CD4-positive, alpha-beta T cell treated with Interleukin-17A for 4 hours (primary cell): ENCODE measurements around the gene OTULIN.

Experiments
- DNase-seq: peaks from one replicate; pipeline ENCODE4 v3.0.0-alpha.2; 2020; ENCODE audit warnings: mixed read lengths

The OTULIN gene

GRCh38 chr5:14723701-14724132 is 59.2 kb downstream of the OTULIN start:
- no peak for DNase-seq

DNA sequence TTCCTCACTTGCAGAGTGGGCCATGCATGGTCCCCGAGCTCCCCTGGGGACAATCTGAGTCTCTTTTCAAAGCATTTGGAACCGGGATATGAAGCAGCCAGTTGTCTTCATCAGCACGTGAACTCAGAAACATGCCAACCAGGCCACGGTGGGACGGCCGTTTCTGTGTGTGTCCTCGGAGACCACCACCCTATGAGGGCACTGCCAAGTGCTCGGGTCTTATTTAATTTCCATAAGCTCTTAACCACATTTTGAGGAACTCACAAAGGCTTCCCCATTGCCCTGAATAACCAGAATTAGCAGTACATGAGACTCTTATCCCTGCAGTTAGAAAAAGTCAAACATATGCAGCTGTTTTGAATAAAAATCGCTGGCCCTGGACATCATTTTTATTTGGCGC is 60.1 kb downstream of the OTULIN start:
- no peak for DNase-seq

- no peak for DNase-seq
Measured at GRCh38 chr5:14726066-14726838, 61.7 kb downstream of the OTULIN start.

GRCh38 chr5:14727428-14727865 is 62.9 kb downstream of the OTULIN start:
- peak; percentile 88 for DNase-seq

DNA sequence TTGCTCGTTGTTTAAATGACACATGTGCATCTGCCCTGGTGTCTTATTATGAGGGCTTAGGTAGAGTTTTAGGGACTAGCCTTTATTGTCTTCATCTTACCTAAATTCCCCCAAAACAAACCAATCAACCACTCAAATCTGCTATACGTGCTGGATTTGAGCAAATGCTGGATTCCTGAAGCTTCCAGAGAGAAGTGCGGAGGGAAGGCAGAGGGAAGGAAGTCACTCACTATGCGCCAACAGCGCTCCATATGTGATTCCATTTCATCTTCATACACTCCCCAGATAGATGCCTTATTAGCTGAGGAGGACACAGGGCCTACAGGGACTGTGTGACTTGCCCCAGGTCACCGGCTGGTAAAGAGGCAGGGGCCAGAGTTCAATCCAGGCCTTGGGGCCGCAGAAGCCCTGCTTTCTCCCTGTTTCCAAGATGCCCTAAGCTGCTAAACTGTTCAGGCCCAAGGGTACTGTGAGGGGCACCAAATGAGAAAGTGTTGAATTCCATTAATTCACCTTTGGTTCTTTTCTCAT is 63.5 kb downstream of the OTULIN start:
- DNase-seq = no peak

DNA sequence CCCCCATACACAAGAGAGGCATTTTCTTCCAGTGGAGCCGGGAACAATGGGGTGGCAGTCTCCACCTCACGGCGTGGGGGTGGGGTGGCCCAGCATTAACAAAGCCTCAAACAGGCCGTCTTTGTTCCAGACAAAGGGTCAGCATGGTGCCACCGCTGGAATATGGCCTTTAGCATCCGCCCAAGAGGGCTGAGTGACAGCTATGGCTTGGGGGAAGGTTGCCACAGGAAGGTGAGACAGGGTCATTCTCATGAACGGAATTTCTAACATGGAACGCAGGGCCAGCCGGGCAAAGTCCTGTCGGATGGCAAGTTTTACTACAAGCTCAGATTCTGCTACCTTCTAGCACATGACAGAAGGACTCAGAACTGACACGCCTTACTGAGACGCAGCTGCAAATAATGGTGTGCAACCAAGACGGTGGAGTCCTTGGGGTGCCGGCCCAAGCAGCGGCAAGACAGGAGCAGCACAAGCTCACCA is 64.0 kb downstream of the OTULIN start:
- no peak for DNase-seq

- DNase-seq = no peak
Measured at GRCh38 chr5:14729448-14730385, 65.2 kb downstream of the OTULIN start.

GRCh38 chr5:14730466-14730865 is 65.9 kb downstream of the OTULIN start:
- DNase-seq = no peak

DNA sequence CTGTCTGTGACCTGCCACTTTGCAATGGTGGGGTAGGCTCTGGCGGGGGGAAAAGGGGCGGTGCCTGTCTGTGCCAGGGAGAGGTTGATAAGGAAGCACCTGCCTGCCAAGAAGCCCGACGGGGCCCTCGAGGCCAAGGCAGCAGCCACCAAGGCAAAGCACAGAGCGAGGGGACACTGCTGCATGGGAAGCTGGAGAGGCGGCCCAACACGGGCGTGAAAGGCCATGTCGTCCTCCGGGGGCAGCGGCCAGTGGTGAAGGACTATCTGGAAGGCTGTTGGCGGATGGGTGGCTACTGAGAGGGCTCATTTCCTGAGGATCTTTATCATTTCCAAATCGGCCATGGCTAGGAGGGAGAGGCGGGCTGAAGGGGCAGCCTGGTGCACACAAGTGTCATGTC is 66.4 kb downstream of the OTULIN start:
- no peak for DNase-seq

- no peak for DNase-seq
Measured at GRCh38 chr5:14732991-14733390, 68.5 kb downstream of the OTULIN start.

DNA sequence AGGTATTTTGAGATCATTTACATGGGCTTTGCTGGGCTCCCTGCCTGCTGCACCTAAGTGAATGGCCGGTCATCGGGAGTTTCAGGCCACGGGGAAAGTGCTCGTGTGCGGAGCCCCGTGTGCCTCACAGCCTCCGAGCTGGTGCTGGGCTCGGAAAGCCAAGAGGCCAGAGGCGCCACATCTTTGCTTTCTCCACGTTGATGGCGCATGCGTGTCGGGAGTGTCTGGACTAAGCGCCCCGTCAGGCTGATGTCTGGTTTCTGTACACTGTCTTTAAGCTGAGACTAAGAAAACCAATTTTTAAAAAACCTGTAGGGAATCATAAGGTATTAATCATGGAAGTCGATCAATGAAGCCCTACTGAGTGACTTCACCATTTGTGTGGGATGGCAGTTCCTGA is 69.1 kb downstream of the OTULIN start:
- no peak for DNase-seq

- no peak for DNase-seq
Measured at GRCh38 chr5:14734396-14734795, 69.9 kb downstream of the OTULIN start.

- DNase-seq = no peak
Measured at GRCh38 chr5:14735944-14736343, 71.4 kb downstream of the OTULIN start.

- no peak for DNase-seq
Measured at GRCh38 chr5:14737291-14737690, 72.8 kb downstream of the OTULIN start.

DNA sequence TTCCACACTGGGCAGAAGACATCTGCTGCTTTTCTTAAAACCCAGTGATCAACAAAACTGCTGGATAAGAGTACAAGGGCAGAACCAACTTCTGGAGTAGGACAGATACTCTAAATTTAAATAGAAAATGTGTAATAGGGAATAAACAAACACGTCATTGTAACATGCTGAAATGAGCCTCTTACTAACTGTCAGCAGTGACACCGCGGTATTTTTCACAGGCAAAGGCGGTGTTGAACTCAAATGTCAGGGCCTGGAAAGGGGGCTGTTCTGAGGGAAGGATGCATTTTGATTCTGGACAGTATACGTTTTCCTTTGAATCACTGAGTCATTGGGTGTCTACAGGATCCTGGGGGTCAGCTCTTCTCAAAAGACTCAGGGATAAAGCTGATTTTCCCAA is 73.5 kb downstream of the OTULIN start:
- DNase-seq = no peak

- no peak for DNase-seq
Measured at GRCh38 chr5:14739538-14739937, 75.0 kb downstream of the OTULIN start.

DNA sequence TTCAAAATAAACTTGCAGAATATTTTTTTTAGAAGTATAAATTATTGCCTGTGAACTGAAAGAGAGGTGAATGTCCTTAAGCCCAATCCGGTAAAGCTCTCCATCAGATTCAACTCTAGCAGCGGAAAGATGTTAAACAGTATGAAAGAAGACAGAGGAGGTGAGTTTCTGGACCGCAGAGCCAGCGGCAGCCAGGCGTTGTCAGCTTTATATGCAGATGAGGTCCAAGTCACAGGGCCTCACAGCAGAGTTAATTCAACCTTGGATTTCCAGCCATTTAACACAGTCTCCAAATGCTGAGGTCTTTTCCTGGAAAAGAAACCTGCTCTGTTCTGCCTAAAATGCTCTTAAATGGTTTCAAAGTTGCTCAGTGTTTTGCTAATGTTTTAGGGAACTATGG is 75.5 kb downstream of the OTULIN start:
- DNase-seq = no peak

- DNase-seq = no peak
Measured at GRCh38 chr5:14741131-14741530, 76.6 kb downstream of the OTULIN start.

DNA sequence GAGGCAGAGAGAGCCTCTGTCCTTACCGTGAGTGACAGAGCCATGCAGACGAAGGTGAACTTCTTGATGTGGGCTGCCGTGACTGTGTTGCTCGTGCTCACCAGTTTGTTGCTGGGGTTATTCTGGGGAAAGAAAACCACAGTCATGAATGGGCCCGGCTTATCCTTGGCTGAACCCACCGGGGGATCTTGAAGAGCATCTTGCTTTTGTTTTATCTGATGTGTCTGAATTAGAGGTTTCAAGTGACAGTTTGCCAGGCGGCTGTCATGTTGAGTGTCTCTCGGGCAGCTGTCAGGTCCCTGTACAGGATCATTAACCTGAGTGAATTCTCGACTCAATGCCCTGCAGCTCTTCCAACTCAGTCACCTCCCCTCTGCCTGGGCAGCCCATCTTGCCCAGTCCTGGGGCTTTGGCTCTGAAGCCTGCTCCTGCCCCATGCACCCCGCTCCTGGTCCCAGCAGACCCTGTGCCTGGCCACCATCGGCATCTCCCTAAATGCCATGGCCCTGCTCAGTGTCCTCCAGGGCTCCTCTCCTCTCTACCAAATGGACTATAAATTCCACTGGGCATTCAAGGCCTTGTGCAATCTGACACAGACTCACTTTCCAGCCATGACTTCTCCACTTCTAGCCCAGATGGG is 77.4 kb downstream of the OTULIN start:
- DNase-seq = peak; percentile 29

GRCh38 chr5:14742498-14742897 is 78.0 kb downstream of the OTULIN start:
- no peak for DNase-seq

DNA sequence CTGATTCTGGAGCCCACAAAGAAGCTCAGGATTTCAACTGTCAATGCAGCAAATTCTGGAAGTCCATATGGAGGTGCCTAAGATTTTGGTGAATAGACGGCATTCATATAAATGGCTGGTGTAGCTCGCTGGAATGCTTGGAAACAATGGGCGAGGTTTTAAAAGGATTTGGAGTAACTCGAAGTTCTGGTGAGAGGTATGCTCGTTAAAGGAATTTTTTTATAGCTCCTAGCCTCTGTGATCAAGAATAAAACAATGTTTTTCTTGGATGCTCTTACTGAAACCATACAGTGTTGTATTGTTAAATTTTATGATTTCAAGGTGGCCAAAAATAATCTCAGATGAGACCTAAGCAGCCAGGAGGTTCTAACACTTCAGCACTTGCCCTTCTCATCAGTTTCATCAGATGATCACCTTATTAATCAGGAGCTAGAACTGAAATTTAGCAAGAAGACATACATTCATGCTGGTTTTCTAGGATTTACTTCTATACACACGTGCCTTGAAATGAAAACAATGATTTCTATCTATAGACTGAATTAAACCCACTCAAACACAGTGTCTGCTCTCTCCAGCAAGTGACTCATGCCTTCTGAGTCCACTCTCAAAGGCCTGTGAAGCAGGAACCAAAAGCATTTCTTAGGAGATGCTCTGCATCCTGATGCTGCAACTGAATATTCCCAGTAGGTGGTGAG is 79.2 kb downstream of the OTULIN start:
- DNase-seq = no peak
